Sigmoid colon (tissue), 4 donors: ENCODE measurements around the gene CCDC15.

Source experiments
- EP300 ChIP-seq, 4 donors: sonication (generic); formaldehyde crosslinking; IDR thresholded peaks; one replicate each; pipeline ENCODE4 v1.6.1; 2017; ENCODE audit warnings: antibody characterized with exemption in 4 of 4
- POLR2A ChIP-seq, 2 donors: fragments of 450-650 bp; IDR thresholded peaks; one replicate each; pipeline ENCODE4 v1.6.1; 2016; ENCODE audit warnings: antibody characterized with exemption in 2 of 2, mild to moderate bottlenecking in 2 of 2, moderate library complexity in 2 of 2
- POLR2AphosphoS5 ChIP-seq, 4 donors: sonication (generic); formaldehyde crosslinking; IDR thresholded peaks; one replicate each; pipeline ENCODE4 v1.6.1; 2017; ENCODE audit warnings: antibody characterized with exemption in 4 of 4
- TF ChIP-seq, protein P1 (sequence below), 4 experiments: fragments of 450-650 bp in 3 of 4; fragments of 200-600 bp in 1 of 4; IDR thresholded peaks; one replicate each; pipeline ENCODE4 v1.5.1; 2016 to 2019; ENCODE audit warnings: antibody characterized with exemption in 4 of 4, mild to moderate bottlenecking in 3 of 4, moderate library complexity in 2 of 4

DNA sequence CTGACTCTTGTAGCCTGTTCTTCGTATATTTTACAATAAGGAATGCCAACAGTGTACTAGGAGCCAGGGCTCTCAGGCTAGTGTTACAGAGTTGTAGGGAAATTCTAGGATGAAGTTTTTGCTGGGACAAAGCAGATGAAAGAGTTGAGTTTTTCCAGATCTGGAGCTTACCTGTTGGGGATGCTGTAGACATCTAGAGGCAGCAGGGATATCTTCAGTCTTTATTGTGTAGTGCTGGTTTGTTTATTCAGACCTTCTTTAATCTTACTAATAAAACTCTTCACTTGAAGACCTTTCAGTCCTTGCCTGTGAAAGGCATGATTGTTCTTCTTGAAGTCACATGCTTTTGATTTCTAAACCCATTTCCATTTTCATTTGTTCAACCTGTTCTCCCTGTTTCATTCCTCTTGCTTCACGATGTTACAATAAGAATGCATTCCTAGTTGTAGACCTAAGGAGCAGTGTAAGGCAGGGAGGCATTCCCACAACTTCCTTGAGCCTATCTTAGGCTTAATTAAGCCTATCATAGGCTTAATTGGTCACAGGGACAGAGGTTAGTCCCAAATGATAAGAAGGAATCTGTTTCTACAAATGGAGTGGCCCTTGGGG lies 101.2 kb downstream of the CCDC15 start:
- TF ChIP-seq, protein P1, sequence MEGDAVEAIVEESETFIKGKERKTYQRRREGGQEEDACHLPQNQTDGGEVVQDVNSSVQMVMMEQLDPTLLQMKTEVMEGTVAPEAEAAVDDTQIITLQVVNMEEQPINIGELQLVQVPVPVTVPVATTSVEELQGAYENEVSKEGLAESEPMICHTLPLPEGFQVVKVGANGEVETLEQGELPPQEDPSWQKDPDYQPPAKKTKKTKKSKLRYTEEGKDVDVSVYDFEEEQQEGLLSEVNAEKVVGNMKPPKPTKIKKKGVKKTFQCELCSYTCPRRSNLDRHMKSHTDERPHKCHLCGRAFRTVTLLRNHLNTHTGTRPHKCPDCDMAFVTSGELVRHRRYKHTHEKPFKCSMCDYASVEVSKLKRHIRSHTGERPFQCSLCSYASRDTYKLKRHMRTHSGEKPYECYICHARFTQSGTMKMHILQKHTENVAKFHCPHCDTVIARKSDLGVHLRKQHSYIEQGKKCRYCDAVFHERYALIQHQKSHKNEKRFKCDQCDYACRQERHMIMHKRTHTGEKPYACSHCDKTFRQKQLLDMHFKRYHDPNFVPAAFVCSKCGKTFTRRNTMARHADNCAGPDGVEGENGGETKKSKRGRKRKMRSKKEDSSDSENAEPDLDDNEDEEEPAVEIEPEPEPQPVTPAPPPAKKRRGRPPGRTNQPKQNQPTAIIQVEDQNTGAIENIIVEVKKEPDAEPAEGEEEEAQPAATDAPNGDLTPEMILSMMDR (IDR thresholded peaks at IDR 0.05): no peak
- TF ChIP-seq POLR2A (IDR thresholded peaks at IDR 0.05): no peak
- no peak for TF ChIP-seq EP300 (IDR thresholded peaks at IDR 0.05)
- TF ChIP-seq POLR2AphosphoS5 (IDR thresholded peaks at IDR 0.05): no peak
